Calu3 (cell line): ENCODE data around the gene SLC35G6. TPM values are rescaled to one million over a fixed set of nuclear protein-coding genes. Genes with fewer than 3 reads are reported as not detected.
A peak's percentile ranks its signal among the peaks of the same experiment; 100 is the strongest.

ENCODE experiments used
- BruUV-seq: library from RNA; stranded (reverse); fragments of 400-500 nt; replicated peaks from 2 replicates; lab custom pipeline; 2021; lab: Mats Ljungman, UMichigan
- CTCF ChIA-PET: fragments of 300-600 bp; sonication (Branson Sonifier 250); formaldehyde crosslinking; loops from one replicate; lab custom pipeline; 2022; ENCODE audit warnings: antibody characterized with exemption; lab: Charles Lee
- DNase-seq: peaks from one replicate; pipeline ENCODE4 v3.0.0; 2022
- H3K27ac Mint-ChIP-seq: one replicate; pipeline ENCODE4 v1.8.0; 2022; ENCODE audit warnings: mixed read lengths; ENCODE audit not compliant: unreplicated experiment
- H3K27me3 Mint-ChIP-seq: one replicate; pipeline ENCODE4 v1.8.0; 2022; ENCODE audit warnings: mixed read lengths; ENCODE audit not compliant: unreplicated experiment
- H3K36me3 Mint-ChIP-seq: one replicate; pipeline ENCODE4 v1.8.0; 2022; ENCODE audit warnings: mild to moderate bottlenecking, moderate library complexity, mixed read lengths; ENCODE audit not compliant: insufficient read depth, unreplicated experiment
- H3K4me1 Mint-ChIP-seq: one replicate; pipeline ENCODE4 v1.8.0; 2022; ENCODE audit warnings: mild to moderate bottlenecking, low read depth, mixed read lengths; ENCODE audit not compliant: unreplicated experiment
- H3K4me3 Mint-ChIP-seq: one replicate; pipeline ENCODE4 v1.8.0; 2022; ENCODE audit warnings: mild to moderate bottlenecking, low read depth, moderate library complexity, mixed read lengths; ENCODE audit not compliant: unreplicated experiment
- H3K9me3 Mint-ChIP-seq: one replicate; pipeline ENCODE4 v1.8.0; 2022; ENCODE audit warnings: low read depth, mixed read lengths; ENCODE audit not compliant: unreplicated experiment
- intact Hi-C: fragments of 100-400 bp; cut with micrococcal nuclease; formaldehyde crosslinking; loops from one replicate; pipeline ENCODE4 v1.10.0; 2022; ENCODE audit not compliant: unreplicated experiment
- total RNA-seq: library from RNA; stranded (reverse); gene quantifications from 2 replicates; pipeline ENCODE4 v1.2.3, GENCODE V29; 2022
- TF ChIP-seq, protein P1 (sequence below): fragments of 200-600 bp; IDR thresholded peaks from one replicate; pipeline ENCODE4 v1.8.0; 2022; ENCODE audit warnings: antibody characterized with exemption; ENCODE audit not compliant: unreplicated experiment

Gene SLC35G6
- total RNA-seq, 1 experiment from 2014 or later: not detected

DNA sequence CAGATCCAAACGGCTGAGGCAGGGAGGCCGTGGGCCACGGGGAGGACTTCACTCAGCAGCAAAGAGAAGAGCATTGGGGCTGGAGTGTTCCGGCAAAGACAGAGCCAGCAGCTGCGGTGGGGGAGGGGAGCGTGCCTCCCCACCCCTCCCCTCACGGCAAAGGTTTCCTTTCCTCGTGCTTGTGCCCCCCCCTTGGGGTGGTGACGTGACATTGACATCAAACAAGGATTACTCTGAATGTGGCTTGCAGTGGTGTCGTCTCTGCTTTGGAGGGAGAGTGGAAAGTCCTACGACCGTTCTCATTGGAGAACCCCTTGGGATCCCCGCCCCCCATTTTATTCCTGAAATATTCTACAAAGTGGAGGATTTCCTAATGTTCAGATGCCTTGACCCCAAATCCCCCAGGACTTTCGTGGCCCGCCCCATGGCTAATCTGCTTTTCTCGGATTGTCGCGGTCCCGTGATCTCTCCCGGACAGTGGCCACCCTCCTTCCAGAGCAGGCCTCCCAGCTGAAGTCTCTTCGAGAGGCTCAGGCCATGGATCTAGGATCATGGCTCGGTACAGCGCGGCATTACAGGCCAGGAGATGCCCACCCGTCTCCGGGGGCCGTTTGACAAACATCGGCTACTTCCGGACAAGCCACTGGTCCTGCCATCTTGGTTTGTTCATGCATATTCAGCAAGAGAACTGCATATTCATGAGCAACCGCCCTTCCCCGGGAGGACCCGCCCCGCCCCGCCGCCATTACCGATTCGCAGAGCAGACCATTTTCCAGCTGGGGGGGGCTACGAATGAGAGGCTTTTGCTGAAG lies 2.2 kb downstream of the SLC35G6 start:
- peak; percentile 87 for DNase-seq

DNA sequence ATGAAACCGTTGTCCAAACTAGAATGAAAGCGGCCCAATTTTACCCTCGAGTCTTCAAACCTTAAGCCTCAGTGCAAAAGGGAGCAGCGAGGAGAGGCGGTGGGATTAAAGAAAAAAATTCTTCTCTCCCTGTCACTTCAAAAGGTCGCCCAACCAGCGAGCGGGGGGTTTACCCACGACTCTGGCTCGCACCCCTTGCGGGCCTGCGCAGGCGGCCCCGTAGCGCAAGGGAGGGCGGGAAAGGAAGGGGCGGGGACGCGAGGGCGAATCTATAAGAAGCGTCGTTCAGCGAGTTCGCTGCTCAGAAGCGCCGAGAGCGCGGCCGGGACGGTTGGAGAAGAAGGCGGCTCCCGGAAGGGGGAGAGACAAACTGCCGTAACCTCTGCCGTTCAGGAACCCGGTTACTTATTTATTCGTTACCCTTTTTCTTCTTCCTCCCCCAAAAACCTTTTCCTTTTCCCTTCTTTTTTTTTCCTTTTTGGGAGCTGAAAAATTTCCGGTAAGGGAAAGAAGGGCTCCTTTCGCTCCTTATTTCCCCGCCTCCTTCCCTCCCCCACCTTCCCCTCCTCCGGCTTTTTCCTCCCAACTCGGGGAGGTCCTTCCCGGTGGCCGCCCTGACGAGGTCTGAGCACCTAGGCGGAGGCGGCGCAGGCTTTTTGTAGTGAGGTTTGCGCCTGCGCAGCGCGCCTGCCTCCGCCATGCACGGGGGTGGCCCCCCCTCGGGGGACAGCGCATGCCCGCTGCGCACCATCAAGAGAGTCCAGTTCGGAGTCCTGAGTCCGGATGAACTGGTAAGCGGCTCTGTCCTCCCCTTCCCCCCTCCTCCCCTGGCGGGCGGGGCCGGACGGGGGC lies 3.0 kb downstream of the SLC35G6 start, which contains the start of gene POLR2A:
Gene POLR2A (plus strand): TSS at position 300 of the 852 bp plus-strand sequence.
- Mint-ChIP-seq H3K27ac (peak within 1 kb of the TSS; percentile 96), H3K4me1 (peaks cover 42% of the 10 kb centered on the region), H3K9me3 (no peaks in the 10 kb centered on the region), H3K27me3 (no peaks in the 10 kb centered on the region), H3K36me3 (peaks cover 48% of the 10 kb centered on the region), H3K4me3 (peak within 1 kb of the TSS; percentile 93)
- TF ChIP-seq, protein P1, sequence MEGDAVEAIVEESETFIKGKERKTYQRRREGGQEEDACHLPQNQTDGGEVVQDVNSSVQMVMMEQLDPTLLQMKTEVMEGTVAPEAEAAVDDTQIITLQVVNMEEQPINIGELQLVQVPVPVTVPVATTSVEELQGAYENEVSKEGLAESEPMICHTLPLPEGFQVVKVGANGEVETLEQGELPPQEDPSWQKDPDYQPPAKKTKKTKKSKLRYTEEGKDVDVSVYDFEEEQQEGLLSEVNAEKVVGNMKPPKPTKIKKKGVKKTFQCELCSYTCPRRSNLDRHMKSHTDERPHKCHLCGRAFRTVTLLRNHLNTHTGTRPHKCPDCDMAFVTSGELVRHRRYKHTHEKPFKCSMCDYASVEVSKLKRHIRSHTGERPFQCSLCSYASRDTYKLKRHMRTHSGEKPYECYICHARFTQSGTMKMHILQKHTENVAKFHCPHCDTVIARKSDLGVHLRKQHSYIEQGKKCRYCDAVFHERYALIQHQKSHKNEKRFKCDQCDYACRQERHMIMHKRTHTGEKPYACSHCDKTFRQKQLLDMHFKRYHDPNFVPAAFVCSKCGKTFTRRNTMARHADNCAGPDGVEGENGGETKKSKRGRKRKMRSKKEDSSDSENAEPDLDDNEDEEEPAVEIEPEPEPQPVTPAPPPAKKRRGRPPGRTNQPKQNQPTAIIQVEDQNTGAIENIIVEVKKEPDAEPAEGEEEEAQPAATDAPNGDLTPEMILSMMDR: no peak
- CTCF ChIA-PET: interaction anchor here (0.6 kb wide), 1 partner anchor 1832 kb away, joined by 3 read pairs; no protein-coding TSS in a partner anchor
- no TSS peak for BruUV-seq
- intact Hi-C loops: no loop called here
- DNase-seq: peak; percentile 96

More for the DNA sequence above, 2.2 kb downstream of the SLC35G6 start:
- Mint-ChIP-seq H3K36me3 (peaks cover 55% of the 10 kb centered on the region), H3K4me1 (peaks cover 45% of the 10 kb centered on the region), H3K27me3 (no peaks in the 10 kb centered on the region), H3K27ac (peak overlapping the region; percentile 96), H3K9me3 (no peaks in the 10 kb centered on the region), H3K4me3 (peak overlapping the region; percentile 93)
- CTCF ChIA-PET: interaction anchor here (0.6 kb wide), 1 partner anchor 1831 kb away, joined by 3 read pairs; no protein-coding TSS in a partner anchor
- TF ChIP-seq, protein P1: no peak
- BruUV-seq: TSS peak; percentile 93
- intact Hi-C loops: no loop called here

DNA sequence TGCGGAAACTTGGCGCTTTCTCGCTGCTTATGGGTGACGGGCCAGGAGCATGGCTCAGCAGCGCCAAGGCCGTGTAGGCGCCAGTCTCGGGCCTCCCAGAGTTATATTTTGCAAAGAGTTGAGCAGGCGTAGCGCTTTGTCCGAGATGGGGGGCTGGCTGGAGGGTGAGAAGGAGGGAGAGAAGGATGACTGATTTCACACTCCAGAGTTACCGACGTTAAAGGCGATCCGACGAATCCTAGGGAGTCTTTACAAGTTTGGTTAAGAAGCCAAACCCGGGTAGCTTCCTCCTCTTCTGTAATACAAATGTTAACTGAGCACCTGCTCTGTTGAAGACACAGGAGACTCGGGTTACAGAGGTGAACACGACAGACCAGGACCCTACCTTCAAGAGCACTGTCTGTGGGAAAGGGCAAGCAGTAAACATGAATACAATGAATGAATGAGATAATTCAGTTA lies 3.7 kb downstream of the SLC35G6 start:
- intact Hi-C loops: loop anchor here (5.0 kb wide), 1 partner anchor 202 kb away; the partner anchor contains the start of genes TP53 and WRAP53
- CTCF ChIA-PET: interaction anchor here (1.8 kb wide), 1 partner anchor 48 kb away, joined by 3 read pairs; no protein-coding TSS in a partner anchor
- Mint-ChIP-seq H3K27ac (peak overlapping the region; percentile 96), H3K36me3 (peaks cover 44% of the 10 kb centered on the region), H3K9me3 (no peaks in the 10 kb centered on the region), H3K4me3 (peak overlapping the region; percentile 93), H3K27me3 (no peaks in the 10 kb centered on the region), H3K4me1 (peaks cover 42% of the 10 kb centered on the region)
- TSS peak; percentile 39 for BruUV-seq
- TF ChIP-seq, protein P1: no peak
- DNase-seq: no peak

DNA sequence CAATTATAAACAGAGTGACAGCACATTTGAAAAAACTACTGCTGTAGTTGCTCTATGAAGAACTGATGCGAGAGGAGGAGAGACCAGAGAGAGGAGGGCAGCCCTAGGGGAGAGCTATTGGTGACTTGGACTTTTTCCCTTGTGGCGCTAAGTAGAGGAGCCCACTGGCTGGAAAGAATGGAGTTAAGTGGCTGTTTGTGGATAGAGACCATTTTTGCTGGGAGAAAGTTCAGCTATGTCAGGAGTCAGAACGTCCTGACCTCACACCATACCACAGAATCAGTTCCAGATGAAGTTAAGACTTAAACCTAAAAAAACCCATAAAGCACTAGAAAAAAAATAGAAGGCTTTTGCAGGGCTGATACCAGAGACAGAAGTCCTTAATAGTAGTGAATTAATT lies 4.9 kb downstream of the SLC35G6 start:
- Mint-ChIP-seq H3K4me1 (peaks cover 50% of the 10 kb centered on the region), H3K9me3 (no peaks in the 10 kb centered on the region), H3K36me3 (peaks cover 40% of the 10 kb centered on the region), H3K4me3 (peak overlapping the region; percentile 93), H3K27me3 (no peaks in the 10 kb centered on the region), H3K27ac (peak overlapping the region; percentile 52)
- TF ChIP-seq, protein P1: no peak
- DNase-seq: no peak
- CTCF ChIA-PET: interaction anchor here (1.8 kb wide), 1 partner anchor 49 kb away, joined by 3 read pairs; no protein-coding TSS in a partner anchor
- intact Hi-C loops: loop anchor here (5.0 kb wide), 1 partner anchor 201 kb away; the partner anchor contains the start of genes TP53 and WRAP53
- no TSS peak for BruUV-seq
